HG02759 (cell line): ENCODE results near the gene TAF4.

ENCODE experiments used
- ATAC-seq: cut with Tn5 transposase; IDR thresholded peaks from one replicate; pipeline ENCODE4 v1.9.1; 2021; ENCODE audit warnings: mild to moderate bottlenecking, moderate library complexity; ENCODE audit not compliant: unreplicated experiment

TAF4 gene

DNA sequence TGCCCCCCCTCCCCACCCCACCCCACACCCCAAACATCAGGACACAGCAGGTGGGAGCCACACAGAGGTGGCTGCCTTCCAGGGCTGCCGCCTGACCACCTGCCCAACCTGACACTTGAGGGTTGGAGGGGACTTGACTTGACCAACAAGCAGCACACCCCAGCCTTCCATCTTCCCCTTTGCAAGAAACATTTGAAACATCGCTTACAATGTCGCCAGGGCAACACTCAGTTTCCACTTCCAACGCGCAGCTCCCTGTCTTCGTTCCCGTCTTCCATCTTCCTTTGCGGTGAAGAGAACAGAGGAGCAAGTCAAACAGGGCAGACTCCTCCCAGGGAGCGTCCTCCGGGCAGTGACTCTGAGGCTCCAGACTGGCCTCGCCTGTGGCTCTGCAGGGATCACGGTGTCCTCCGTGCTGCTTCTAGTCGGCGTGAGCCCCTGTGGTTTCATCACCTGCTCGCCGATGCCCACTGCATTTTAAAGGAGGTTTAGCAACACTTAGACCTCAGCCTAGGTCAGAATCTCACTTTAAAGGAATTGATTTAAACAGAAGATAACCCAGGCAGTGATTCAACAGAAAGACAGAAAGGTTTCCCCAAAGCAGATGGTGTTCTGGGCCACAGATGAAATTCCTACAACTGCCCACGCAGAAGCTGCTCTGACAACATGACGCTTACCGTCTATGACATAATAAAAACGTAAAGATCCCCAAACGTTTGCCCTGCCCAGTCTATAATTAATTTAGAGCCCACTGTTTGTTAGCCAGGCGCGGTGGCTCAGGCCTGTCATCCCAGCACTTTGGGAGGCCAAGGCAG is 130.8 kb downstream of the TAF4 start:
- no peak for ATAC-seq

DNA sequence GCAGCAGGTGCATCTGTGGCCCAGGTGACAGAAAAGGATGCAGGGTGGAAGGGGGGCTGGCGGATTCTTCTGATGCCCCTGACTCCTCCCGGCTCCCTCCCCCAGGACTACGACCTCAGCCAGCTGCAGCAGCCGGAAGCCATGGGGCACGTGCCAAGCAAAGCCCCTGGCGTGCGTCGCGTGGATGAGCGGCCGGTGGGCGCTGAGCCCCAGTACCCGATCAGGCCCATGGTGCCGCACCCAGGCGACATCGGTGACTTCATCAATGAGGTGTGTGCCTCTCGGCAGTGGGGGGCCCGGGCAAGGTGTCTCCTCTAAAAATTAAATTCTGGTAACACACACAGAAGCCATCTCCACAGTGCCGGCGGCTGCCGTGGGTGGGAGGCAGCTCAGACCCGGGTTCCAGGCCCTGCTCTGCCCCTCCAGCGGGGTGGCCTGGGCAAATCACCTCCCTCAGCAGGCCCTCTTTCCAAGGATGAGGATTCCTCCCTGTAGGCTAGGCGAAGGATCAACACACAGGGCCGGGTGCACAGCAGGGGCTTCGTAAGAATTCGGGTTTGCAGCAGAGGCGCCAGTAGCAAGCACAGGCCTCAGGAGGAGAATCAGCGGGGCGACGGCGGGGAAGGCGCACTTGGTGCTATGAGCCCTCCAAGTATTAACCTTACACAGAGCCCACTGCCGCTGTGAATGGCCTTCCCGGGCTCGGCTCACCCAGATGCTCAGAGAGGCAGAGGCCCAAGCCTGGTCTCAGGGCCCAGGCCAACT is 131.5 kb downstream of the TAF4 start:
- ATAC-seq: no peak

- no peak for ATAC-seq
Measured at GRCh38 chr20:61933481-61933950, 132.2 kb downstream of the TAF4 start.

DNA sequence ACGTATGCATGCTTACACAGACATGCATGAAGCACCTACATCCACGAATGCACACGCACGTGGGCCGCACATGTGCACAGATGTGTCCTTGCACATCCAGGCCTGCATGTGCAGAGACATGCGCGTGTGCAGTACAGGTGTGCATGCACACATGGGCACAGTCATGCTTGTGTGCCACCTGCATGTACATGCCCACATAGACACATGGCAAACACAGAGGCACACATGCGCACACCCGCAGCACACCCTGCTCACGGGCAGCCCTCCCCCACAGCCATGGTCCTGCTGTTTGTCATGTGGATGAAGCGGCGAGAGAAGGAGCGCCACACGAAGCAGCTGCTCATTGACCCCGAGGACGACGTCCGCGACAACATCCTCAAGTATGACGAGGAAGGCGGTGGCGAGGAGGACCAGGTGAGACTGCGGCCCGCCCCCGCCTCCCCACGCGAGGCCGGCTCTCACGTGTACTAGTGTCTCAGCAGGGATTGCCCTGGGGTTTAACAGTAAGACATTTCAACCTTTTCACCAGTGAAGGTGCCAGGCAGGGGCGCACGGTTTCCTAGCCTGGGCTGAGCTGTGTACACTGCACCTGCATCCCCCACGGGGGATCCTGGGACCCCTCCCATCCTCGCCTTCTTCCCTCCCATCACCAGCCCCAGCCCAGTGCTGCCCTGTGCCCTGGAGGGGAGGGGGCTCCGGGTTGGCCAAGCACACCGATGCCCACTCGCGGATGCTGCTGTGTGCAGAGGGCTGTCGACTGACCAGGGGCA is 132.8 kb downstream of the TAF4 start:
- ATAC-seq: no peak

DNA sequence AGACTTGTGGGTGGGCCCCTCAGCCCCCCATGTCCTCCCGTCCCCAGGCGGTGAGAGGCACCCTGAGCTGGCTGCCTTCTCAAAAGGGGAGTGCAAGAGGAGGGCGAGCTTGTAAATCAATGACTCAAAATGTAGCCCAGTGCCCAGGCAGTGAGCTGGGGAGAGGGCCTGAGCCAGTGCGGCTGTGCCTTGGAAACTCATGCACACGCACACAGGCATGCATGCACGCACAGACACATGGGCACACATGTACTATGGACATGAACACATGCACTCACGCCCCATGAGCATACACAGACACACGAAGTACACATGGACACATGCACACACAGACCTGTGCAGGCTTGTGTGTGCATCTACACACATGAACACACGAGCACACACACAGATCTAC is 133.5 kb downstream of the TAF4 start:
- ATAC-seq: no peak

GRCh38 chr20:61931476-61932198 is 134.0 kb downstream of the TAF4 start:
- ATAC-seq: no peak

DNA sequence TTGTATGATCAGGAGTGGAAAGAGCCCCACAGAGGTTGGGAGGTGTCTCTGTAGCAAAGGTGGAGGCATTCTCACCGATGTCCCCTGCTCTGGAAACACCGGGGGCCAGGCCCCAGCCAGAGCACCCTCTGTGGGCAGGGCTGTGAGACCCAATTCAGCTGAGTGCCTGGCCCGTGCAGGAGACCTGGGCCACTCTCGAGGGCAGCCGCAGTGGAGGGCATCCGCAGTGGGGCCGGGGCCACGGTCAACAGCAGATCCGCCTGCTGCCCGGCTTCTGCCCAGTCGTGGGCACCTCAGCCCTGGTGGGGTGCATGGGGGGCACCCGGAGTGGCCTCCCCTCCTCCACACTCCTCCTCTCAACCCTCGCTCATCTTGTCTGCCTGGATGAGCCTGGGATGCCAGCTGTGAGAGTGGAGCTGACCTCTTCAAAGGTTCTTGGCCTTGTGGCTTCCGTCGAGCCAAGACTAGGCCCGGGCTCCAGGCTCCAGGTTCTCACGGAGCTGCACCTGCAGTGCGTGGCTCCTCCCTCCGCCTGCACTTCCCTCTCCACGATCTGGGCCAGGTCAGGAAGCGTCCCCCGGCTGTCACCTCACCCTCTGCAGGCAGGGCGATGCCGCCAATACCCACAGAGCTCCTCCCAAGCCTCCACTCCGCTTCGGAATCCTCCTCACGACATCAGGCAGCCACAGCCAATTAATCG is 134.8 kb downstream of the TAF4 start:
- no peak for ATAC-seq

DNA sequence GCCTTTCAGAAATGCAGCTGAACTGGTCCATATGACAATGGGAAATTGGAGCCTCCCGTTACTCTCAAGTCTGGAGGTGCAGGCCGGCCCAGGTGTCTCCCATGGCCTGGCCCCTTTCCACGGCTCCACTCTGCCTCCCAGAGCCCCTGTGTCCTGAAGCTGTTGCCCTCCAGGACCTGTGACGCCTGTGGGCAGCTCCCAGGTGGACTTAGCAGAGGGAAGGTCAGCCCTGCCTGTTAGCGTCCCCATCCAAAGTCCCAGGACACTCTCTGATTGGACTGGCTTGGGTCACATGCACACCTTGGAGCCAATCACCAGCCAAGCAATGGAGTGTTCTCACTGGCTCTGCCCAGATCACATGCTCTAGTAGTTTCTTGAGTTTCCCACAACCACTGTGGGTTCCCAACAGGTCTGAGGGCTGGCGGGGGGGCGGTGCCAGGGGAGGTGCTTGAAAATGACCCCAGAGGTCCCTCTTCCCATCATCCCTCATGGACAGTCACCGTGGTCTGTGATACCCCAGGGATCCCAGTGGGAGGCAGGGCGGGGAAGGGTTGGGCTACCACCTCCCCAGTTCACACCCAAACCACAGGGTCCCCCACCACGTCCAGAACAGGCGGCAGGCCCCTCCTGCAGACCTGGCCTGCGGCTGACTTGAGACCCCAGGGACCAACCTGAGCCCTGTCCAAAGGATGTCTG is 135.6 kb downstream of the TAF4 start:
- ATAC-seq: no peak

- no peak for ATAC-seq
Measured at GRCh38 chr20:61929561-61929960, 136.1 kb downstream of the TAF4 start.

- ATAC-seq: no peak
Measured at GRCh38 chr20:61927826-61928541, 137.7 kb downstream of the TAF4 start.

GRCh38 chr20:61927193-61927825 is 138.4 kb downstream of the TAF4 start:
- ATAC-seq: no peak

DNA sequence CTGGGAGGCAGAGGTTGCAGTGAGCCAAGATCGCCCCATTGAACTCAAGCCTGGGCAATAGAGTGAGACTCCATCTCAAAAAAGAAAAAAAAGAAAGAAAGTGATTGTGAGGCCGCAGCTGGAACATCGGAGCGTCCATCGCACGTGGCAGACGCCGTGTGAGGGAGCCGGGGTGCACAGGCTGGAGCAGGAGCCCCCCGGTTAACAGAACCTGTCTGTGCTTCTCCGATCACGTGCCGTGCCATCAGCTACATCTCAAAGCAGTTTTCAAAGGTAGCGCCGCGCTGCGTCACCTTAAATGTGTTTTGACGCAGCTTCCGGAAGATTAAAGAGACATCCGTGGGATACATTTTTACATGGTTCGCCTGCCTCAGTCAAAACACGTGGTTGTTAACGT is 138.9 kb downstream of the TAF4 start:
- ATAC-seq: no peak

GRCh38 chr20:61926253-61926613 is 139.4 kb downstream of the TAF4 start:
- no peak for ATAC-seq

GRCh38 chr20:61925555-61926252 is 140.0 kb downstream of the TAF4 start:
- no peak for ATAC-seq

GRCh38 chr20:61924858-61925554 is 140.7 kb downstream of the TAF4 start:
- no peak for ATAC-seq
